GM19023 (cell line): ENCODE measurements around the gene LRP8.

Experiments used
- ATAC-seq: cut with Tn5 transposase; IDR thresholded peaks from one replicate; pipeline ENCODE4 v1.9.1; 2021; ENCODE audit warnings: mild to moderate bottlenecking, moderate library complexity; ENCODE audit not compliant: unreplicated experiment

LRP8 gene

DNA sequence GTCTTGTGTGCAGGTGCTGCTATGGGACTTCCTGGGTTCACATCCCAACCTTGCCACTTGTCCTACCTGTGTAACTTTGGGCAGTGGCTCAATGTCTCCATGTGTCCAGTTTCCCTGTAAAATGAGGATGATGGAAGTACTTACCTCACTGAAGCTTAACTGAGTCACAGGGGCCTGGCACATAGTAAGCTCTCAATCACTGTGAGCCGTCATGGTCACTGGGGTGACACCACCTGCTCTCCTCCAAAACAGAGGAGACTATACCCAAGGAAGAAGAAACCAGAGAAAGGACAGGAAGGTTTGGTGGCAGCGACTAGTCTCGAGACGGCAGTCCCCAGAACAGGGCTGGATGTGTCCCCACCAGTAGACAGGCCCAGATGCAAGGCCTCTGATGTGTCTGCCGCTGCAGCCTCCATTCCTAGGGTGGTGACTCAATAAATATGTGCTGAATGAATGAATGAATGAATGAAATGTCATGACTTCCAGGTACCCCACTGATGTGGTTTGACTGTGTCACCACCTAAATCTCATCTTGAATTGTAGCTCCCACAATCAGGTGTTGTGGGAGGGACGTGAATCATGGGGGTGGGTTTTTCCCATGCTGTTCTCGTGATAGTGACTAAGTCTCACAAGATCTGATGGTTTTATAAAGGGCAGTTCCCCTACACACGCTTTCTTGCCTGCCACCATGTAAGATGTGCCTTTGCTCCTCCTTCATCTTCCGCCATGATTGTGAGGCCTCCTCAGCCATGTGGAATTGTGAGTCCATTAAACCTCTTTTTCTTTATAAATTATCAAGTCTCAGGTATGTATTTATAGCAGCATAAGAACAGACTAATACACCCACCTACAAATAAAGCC is 13.0 kb upstream of the LRP8 start:
- no peak for ATAC-seq

DNA sequence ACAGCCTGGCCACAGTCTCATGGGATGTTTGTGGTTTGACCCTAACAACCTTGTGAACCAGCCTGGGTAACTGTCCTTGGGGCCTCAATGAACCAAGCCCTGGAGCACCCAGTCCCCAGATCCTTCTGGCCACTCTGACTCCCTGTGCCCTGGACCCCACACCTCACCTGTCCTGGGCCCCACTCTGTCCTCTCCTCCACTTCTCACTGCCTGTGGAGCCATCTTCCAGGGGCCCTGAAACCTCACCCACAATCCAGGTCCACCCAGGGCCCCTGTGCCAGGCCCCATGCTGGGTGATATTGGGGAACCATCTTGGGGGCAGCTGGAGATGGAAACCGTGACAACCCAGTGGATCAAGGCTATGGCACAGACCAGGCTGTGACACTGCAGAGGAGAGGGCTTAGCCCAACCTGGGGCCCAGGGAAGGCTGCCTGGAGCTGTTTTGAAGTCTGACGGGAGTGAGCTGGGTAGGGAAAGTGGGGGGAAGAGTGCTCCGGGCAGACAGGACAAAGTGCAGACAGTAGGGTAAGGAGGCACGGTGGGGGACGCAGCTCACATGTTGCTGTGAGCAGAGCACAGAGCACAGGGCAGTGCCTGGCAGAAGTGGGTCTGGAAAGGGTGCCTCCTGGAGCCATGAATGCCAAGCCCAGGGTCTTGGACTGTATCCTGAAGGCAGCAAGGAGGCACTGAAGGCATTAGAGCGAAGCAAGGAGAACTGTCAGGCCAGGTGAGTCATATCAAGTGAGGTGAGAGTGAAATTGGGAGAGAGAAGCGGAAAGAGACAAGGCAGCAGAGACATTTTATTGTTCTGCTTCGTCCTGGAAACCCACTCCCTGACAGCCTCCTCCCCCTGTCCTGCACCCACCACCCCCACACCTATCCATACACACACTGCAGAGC is 12.1 kb upstream of the LRP8 start:
- no peak for ATAC-seq

DNA sequence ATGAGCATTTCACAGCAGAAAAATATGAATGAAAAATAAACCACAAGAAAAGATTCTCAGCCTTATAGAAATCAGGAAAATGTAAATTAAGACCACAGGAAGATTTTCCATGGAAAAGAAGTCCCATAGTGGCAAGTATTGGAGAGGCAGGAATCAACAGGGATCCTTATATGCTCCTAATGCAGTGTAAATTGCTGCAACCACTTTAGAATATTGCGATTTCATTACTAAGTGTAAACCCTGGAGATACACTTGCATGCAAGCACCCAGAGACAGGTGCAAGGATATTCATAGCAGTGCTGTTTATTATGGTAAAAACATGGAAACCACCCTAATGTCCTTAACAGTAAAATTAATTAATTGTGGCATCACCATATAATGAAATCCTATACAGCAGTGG is 10.6 kb upstream of the LRP8 start:
- no peak for ATAC-seq

DNA sequence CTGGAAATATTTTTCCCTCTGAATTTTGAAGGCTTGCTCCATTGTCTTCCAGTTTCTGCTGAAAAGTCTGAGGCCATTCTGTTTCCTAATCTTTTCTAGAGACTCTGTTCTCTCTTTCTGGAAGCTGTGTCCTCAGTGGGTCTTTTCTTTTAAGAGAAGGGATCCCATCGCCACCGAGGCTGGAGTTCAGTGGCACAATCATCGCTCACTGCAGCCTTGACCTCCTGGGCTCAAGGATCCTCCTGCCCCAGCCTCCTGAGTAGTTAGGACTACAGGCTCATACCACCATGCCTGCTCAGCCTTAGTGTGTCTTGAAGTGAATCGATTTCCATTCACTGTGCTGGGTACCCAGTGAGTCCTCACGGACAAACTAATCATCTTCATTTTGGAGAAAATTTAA is 9.6 kb upstream of the LRP8 start:
- ATAC-seq: no peak

DNA sequence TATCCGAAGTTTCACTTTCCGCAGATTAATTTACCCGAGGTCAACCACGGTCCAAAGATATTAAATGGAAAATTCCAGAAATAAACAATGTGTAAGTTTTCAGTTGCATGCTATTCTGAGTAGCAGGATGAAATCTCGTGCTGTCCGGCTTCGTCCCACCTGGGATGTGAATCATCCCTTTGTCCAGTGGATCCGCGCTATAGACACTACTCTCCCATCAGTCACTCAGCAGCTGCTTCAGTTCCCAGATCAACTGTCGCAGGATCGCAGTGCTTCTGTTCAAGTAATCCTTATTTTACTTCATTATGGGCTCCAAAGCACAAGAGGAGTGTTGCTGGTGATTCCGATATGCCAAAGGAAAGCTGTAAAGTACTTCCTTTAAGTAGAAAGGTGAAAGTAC is 8.3 kb upstream of the LRP8 start:
- ATAC-seq: no peak

DNA sequence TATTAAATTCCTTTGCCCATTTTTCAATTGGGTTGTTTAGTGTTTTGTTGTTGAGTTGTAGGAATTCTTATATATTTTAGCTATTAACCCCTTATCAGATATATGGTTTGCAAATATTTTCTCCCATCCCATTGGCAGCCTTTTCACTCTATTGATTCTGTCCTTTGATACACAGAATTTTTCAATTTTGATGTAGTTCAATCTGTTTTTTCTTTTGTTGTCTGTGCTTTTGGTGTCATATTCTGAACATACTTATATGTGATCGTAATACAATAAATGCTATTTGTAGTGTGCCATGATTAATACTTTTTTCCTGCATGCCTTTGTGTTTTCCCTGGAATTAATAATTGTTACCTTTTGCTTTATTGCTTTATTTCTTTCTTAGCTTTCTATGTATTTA is 7.8 kb upstream of the LRP8 start:
- no peak for ATAC-seq

DNA sequence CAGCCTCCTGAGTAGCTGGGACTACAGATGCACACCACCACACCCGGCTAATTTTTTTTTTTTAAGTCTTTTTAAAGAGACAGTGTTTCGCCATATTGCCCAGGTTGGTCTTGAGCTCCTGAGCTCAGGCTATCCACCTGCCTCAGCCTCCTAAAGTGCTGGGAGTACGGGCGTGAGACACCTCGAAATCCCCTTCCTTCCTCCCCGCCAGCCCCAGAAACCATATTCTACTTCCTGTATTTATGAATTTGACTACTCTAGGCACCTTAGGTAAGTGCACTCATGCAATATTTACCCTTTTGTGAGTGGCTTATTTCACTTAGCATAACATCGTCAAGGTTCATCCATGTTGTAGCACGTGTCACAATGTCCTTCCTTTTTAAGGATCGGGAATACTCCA is 6.9 kb upstream of the LRP8 start:
- ATAC-seq: no peak

DNA sequence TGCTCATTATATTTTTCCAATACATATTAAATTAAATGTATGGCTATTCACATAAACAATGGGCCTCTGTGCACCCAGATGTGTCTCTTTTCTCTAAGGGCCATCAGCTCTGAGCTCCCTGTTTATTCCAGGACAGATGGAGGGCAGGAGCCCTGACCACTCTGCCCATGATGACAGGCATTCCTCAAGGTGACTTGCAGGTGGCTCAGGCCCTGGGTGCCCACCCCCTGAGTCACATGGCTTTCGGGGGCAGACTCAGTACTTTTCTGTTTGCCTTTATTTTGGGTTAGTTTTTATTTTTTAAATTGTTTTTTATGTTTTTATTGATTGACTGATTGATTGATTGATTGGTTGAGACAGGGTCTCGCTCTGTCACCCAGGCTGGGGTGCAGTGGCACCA is 6.4 kb upstream of the LRP8 start:
- no peak for ATAC-seq

DNA sequence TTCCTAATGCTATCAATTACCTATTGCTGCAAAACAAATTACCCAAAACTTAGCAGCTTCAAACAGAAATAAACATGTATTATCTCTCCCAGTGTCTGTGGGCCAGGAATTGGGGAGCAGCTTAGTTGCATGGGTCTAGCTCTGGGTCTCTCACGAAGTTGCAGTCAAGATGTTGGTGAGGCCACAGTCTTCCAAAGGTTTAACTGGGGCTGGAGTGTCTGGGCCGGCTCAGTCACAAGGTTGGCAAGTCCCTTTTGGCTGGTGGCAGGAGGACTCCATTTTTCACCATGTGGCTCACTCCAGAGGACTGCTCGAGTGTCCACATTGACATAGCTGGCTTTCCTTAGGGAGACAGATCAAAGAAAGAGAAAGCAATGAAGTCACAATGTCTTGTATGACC is 5.0 kb upstream of the LRP8 start:
- no peak for ATAC-seq

DNA sequence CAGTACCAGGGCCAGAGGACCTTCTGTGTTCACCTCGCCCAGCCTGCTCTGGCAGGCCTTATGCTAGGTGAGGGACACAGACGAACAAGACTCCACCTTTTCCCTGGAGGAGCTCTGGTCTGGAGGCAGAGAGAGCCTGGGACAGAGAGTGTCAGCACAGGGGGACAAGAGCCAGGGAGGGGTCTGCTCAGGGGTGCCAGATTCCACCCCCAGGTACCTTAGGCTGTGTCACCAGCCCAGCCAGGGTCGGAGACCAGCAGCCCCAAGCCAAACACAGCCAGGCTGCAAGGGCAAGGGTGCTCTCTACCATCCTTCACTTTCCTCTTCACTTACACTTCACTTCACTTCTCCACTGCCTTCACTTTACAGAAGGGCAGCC is 4.3 kb upstream of the LRP8 start:
- ATAC-seq: no peak

DNA sequence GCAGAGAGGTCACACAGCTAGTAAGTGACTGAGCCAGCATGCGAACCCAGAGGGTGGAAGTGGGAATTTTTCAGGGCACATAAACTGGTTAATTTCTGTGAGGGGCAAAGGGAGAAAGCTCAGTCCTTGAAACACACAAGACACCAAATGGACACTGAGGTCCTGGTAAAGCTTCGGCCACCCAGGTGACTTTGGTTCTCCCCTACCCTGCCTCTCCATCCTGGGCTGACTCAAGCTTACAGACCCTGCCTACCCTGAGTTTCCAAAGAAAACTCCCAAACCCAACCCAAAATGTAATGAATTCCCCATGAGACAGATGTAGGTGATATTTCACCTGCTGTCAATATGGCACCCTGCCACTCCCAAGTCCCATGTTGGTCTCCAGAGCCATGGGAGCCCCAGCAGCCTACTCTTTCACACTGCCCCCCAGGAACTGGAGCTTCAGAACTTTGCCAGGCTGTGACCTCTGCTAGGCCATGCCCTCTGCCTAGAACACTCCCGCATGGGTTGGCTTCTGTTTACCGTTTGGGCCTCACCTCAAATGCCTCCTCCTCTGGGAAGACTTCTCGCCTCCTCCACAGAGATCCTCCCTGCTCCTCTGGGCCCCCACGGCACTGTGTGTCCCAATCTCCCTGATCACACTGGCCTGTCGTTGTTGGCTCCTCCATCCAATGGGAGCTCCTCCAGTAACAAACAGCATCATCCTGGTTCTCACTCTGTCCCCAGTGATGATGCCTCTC is 3.7 kb upstream of the LRP8 start:
- no peak for ATAC-seq

DNA sequence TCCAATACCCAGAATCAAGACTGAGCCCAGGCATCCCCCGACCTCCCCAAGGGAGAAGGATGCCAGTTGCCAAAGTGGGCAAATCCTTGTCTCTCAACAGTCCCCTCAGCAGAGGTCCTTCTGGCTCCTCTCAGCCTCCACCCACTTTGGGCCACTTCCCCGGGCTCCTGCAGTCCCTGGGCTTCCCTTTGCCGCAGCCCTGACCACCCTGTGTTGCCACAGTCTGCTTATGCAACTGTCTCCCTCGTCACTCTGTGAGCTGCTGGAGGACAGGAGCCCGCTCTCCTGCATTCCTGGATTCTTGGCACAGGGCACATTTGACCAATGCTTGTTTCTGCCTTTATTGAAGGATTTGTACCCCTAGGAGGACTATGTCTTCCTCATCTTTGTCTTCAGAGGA is 2.9 kb upstream of the LRP8 start:
- ATAC-seq: no peak

DNA sequence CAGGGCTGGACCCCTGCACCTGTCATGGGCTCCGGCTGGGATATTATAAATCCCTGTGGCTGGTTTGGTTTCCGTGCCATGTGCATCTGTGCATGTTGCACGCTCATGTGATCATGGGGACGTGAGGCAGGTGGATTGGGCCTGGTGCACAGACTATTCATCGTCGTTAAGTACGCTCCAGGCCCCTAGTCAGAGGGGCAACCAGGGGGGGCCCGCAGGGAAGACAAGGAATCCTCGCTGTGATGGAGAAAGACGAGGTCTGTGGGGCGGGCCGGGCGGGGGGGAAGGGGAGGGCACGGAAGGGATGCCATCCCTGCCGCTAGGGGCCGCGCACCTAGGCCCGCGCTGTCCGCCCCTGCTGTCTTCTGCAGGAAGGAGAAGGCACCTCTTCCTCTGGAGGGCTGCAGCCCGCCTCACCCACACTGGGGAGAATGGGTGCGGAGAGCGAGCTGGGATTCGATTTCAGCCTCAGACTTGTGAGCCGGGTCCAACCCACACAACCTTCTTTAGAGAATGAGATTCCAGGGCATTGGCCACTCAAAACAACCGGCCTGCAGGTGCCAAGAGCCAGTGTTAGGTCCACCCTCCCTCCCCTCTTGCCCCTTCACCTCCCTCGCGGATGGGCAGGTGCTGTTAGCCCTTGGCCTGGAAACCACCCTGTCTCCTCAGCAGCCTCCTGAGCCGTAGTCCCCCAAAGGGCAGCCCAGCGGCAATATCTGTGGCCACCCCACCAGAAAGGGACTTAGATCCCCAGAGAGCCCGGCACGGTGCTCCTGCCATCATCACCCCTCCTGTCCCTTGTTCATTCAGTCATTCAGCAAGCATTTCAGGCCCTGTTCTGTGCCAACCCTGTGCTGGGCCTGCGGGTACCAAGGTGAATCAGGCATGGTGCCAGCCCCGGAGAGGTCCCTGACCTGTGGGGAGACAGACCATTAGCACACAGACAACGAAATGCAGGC is 950 bp upstream of the LRP8 start:
- ATAC-seq: no peak

DNA sequence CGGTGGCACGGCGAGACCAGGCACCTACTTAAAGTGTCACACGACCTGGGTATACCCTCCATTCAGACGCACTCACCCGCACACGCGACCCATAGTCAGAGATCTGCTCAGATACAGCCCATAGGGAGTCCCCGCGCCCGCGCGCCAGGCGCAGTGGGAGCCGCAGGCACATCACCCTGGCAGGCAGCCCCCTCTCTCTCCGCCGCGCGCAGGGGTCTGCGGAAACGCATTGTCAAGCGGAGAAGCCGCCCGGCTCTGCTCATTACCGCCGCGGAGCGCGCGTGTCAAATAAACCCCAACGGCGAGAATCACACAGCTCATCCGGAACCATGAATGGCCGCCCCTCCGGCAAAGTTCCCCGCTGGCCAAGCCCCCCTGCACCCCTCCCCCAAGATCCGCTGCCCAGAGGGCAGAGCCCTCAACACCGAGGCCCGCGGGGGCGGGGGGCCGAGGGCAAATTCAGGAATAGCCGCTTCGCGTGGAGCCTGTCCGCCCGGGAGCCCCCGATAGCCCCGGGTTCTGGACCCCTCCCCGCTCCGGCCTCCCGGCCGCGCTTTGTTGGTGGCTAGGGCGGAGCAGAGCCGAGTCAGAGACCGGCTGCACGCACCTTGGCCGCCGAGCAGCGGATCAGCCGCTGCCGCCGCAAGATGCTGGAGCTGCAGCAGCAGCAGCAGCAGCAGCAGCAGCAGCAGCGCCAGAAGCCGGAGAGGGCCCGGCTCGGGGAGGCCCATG is 522 bp downstream of the LRP8 start:
- ATAC-seq: peak; percentile 2

DNA sequence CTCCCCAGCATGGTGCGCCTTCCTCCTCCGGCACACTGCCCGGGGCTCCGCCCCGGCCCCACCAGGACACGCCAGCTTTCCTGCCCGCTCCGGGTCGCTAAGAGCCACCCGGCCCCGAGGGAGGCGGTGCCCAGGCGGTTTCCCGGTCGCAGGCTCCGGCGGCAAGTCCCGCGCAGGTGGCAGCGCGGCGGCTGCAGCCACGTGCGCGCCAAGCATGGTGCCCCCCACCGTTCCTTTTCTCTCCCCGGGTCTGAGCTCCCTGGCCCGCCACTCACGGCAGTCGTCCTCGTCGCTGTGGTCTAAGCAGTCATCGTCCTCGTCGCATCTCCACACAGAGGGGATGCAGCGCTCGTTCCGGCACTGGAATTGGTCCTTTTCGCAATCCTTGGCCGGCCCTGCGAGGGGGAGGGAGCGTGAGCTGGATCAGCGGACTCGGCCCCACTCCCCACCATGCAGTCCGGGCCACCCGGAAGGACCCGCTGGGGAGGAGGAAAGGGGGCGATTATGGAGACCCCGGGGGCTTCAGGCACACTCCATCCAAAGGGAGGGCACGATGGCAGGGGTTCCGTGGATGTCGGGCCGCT is 1.2 kb downstream of the LRP8 start:
- peak; percentile 29 for ATAC-seq

DNA sequence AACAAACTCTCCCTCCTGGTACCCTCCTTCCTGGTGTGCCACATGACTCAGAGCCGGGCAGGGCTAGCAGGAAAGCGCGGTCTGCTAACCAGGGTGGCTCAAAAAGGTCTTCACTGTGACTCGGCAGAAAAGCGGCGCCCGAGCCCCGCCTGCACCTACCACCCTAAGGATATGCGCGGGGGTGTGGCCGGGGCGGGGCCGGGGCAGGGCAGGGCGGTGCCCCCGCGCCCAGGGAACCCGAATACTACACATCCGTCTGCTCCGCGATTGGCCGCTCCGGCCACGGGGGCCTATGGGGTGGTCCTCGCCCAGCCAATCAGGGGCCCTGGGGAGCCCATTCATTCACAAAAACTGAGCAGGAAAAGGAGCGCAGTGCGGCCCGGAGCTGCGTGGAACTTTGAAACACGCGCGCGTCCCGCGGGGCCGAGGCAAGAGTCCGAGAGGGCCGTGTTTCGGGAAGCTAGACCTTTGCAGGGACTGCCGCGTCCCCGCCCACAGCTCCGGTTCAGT is 1.7 kb downstream of the LRP8 start:
- ATAC-seq: peak; percentile 87

DNA sequence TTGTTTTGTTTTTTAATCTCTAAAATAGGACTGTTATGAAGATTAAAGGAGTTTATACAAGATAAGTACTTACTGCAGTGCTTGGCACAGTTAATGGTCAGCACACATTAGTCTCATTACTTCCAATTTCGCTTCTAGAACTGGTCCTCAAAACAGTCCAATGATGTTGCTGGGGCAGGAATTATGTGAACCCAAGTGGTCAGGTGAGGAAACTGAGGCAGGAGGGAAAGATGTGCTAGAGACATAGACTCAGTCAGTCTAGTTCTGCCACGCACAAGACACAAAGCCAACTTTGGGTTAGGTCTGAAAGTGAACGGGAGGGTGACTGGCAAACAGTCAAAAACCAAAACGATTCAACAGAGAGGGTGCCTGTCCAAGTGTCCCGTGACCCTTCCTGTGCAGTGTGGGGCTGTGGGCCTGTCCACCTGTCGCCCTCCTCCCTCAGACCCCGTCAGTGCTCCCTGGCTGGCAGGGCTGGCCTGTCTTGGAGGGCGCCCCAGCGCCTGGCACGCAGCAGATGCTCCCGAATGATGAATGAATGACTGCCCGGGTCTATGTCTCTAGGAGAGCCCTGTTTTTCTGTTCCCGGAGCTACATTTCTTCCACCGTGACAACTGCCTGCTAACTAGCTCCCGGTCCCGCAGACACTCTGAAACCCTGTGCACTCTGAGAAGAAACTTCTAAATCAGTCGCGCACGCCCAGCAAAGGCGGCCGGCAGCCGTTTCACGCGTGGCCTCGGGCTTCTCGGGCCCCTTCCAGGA is 2.4 kb downstream of the LRP8 start:
- no peak for ATAC-seq

DNA sequence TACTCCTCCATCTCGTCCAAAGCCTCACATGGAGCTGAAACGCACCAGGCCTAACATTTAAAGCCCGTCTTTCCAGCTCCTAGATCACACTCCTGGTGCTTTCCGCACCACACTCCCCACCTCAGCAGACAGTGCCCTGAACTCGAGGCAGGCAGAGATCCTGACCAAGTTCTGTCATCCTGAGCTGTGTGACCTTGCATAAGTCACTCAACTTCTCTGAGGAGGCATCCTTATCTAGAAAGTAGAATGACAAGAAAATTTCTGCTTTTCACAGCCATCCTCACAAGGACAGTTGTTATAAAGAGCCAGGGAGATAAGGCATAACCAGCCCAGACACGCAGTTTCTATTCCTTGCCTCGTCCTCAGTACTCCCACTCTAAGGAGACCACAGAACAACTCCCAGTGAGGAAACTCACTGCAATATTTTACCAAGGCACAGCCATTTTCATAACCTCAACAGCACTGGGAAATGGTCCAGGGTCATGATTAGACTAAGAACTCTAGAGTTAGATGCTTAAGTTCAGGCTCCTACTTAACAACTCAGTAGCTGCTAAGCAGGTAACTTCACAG is 3.1 kb downstream of the LRP8 start:
- ATAC-seq: no peak
